GM12878 (cell line): ENCODE results near the gene ANKHD1.

Experiments
- MLLT1 ChIP-seq: fragments of 450-650 bp; IDR thresholded peaks from 2 replicates; pipeline ENCODE4 v1.6.1; 2016; ENCODE audit warnings: mild to moderate bottlenecking
- PAX8 ChIP-seq: fragments of 450-650 bp; IDR thresholded peaks from 2 replicates; pipeline ENCODE4 v1.6.1; 2017; ENCODE audit warnings: mild to moderate bottlenecking, moderate library complexity
- TF ChIP-seq, protein P1 (sequence below), 3 experiments: IDR thresholded peaks in 2 of 3; conservative IDR thresholded peaks in 1 of 3; 2 replicates each; pipeline ENCODE4 v1.5.1; 2011; ENCODE audit warnings: low read depth in 3 of 3, low read length in 3 of 3, mild to moderate bottlenecking in 3 of 3, control low read depth in 2 of 3, moderate library complexity in 2 of 3, inconsistent platforms in 1 of 3, mixed read lengths in 1 of 3; ENCODE audit not compliant: control insufficient read depth in 2 of 3, insufficient read depth in 1 of 3; ENCODE audit errors: extremely low read depth in 1 of 3

DNA sequence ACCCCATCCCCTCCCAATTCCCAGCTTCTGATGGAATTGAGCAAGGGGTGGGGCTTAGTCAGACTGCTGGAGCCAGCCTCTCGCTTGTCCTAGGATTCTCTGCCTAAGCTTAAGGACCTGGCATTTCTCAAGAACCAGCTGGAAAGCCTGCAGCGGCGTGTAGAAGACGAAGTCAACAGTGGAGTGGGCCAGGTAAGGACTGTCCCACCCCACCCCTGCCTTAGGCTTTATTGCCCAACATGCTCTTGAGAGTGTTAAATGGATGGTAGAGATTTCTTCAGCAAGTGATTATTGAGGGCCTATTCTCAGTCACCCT, 164.1 kb downstream of the ANKHD1 start:
- TF ChIP-seq, protein P1, sequence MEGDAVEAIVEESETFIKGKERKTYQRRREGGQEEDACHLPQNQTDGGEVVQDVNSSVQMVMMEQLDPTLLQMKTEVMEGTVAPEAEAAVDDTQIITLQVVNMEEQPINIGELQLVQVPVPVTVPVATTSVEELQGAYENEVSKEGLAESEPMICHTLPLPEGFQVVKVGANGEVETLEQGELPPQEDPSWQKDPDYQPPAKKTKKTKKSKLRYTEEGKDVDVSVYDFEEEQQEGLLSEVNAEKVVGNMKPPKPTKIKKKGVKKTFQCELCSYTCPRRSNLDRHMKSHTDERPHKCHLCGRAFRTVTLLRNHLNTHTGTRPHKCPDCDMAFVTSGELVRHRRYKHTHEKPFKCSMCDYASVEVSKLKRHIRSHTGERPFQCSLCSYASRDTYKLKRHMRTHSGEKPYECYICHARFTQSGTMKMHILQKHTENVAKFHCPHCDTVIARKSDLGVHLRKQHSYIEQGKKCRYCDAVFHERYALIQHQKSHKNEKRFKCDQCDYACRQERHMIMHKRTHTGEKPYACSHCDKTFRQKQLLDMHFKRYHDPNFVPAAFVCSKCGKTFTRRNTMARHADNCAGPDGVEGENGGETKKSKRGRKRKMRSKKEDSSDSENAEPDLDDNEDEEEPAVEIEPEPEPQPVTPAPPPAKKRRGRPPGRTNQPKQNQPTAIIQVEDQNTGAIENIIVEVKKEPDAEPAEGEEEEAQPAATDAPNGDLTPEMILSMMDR (IDR thresholded peaks at IDR 0.05 in 2 of 3, conservative IDR thresholded peaks at IDR 0.05 in 1 of 3; ENCODE audit: control insufficient read depth in 2 of 3, extremely low read depth in 1 of 3, insufficient read depth in 1 of 3, low read depth in 3 of 3, low read length in 3 of 3) = no peak
- TF ChIP-seq PAX8 = no peak
- no peak for TF ChIP-seq MLLT1
